ENCODE data around the gene INTS1.

INTS1 gene

DNA sequence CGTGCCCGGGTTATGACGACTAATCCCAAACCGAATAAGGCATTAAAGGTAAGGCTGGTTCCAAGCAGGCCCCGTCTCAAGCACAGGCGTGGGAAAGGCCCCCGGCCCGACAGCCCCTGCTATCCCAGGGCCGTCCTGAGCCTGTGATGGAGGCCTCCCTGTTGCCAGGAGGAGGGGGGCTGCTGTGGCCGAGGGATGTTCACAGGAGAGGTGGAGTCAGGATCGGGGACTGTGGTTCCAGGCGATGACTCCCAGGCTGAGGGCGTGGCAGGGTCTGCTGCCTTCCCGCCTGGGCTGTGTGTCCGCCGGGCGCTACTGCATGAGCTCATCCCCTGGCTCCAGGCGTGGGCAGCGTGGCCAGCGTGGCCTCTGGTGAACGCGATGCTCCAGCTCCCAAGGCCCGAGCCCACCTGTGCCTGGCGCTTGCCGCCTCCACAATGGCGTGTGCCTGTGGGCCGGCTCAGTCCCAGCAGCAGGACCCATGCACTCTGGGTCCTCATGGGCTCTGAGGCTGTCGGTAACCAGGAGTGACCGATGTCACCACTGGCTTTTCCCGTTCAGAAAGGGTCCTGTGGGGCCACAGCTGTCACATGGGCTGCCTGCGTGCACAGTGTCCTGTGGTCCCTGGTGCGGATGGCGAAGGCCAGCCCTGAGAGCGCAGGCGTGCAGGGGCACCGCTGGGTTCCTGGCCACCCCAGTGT lies 35.1 kb upstream of the INTS1 start:
- Histone ChIP-seq H3K18ac (ENCODE audit: low read length) (no peak overlapping the region), H3K23ac (ENCODE audit: low read length) (no peak overlapping the region), H3K79me1 (ENCODE audit: low read length) (no peaks in the 10 kb centered on the region), H4K8ac (ENCODE audit: low read depth, low read length) (no peak overlapping the region), H3K79me2 (ENCODE audit: control insufficient read depth, insufficient read depth, low read length) (peaks cover 2% of the 10 kb centered on the region), H3K4ac (ENCODE audit: low read depth, low read length) (no peak overlapping the region), H2BK5ac (ENCODE audit: low read length) (no peak overlapping the region), H4K5ac (ENCODE audit: low read length) (no peak overlapping the region), H3K27me3 (ENCODE audit: insufficient read depth, low read length, poor library complexity) (no peaks in the 10 kb centered on the region), H3K27ac (ENCODE audit: low read depth, low read length) (no peak overlapping the region), H3K36me3 (ENCODE audit: control insufficient read depth, insufficient read depth, low read length) (no peaks in the 10 kb centered on the region), H2BK15ac (replicated peaks; ENCODE audit: low read depth) (no peak overlapping the region), H2BK120ac (ENCODE audit: low read depth, low read length) (no peak overlapping the region), H3K4me2 (ENCODE audit: low read length) (no peak overlapping the region), H3K9ac (ENCODE audit: low read length) (no peak overlapping the region), H2AK5ac (ENCODE audit: low read length) (no peak overlapping the region), H3K56ac (ENCODE audit: low read length) (no peak overlapping the region), H3K4me1 (ENCODE audit: control insufficient read depth, low read depth, low read length) (peaks cover 3% of the 10 kb centered on the region), H3K4me3 (ENCODE audit: low read length) (no peak overlapping the region)
- WGBS (ENCODE audit: extremely low coverage, insufficient coverage, low lambda C conversion rate): no CpG with 5 or more reads among the region's 36 CpGs
- DNase-seq: no peak

DNA sequence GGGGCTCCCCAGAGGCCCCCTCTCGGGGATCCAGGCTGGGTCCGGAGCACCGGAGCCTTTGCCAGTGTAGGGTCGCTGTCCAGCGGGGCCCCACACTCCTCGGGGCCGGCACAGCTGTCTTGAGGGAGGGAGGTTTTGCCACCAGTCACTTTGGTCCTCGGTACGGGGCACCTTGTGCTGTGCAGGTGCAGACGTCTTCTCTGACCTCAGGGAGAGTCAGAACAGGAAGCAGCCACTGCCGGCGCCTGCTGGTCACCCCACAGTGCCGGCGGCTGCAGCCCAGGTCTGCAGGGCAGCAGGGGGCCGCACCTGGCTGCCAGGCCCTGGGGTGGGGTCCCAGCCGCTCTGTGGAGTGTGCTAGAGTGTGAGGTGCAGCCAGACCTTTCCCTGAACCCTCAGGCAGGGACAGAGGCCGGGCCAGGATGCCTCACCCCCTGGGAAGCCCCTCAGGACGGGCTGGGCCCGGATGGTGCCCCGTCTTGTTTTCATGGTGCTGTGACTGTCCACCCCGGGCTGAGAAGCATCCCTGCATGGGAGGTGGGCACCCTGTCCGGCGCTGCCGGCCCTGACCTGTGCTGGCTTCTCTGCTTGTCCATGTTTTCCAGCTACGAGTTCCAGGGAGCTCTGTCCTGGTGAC lies 34.5 kb upstream of the INTS1 start:
- no peak overlapping the region for H3K18ac ChIP-seq (ENCODE audit: low read length)
- peaks cover 2% of the 10 kb centered on the region for H3K79me2 ChIP-seq (ENCODE audit: control insufficient read depth, insufficient read depth, low read length)
- no peak overlapping the region for H4K8ac ChIP-seq (ENCODE audit: low read depth, low read length)
- no peak overlapping the region for H3K27ac ChIP-seq (ENCODE audit: low read depth, low read length)
- H2BK15ac ChIP-seq (replicated peaks; ENCODE audit: low read depth): no peak overlapping the region
- WGBS (ENCODE audit: extremely low coverage, insufficient coverage, low lambda C conversion rate): no CpG with 5 or more reads among the region's 25 CpGs
- H2BK5ac ChIP-seq (ENCODE audit: low read length): no peak overlapping the region
- no peak overlapping the region for H3K4me2 ChIP-seq (ENCODE audit: low read length)
- H3K36me3 ChIP-seq (ENCODE audit: control insufficient read depth, insufficient read depth, low read length): no peaks in the 10 kb centered on the region
- H3K23ac ChIP-seq (ENCODE audit: low read length): no peak overlapping the region
- H2BK120ac ChIP-seq (ENCODE audit: low read depth, low read length): no peak overlapping the region
- no peak overlapping the region for H3K4ac ChIP-seq (ENCODE audit: low read depth, low read length)
- H3K79me1 ChIP-seq (ENCODE audit: low read length): no peaks in the 10 kb centered on the region
- H4K5ac ChIP-seq (ENCODE audit: low read length): no peak overlapping the region
- no peaks in the 10 kb centered on the region for H3K27me3 ChIP-seq (ENCODE audit: insufficient read depth, low read length, poor library complexity)
- no peak overlapping the region for H3K9ac ChIP-seq (ENCODE audit: low read length)
- no peak overlapping the region for H2AK5ac ChIP-seq (ENCODE audit: low read length)
- peaks cover 3% of the 10 kb centered on the region for H3K4me1 ChIP-seq (ENCODE audit: control insufficient read depth, low read depth, low read length)
- no peak overlapping the region for H3K4me3 ChIP-seq (ENCODE audit: low read length)
- no peak overlapping the region for H3K56ac ChIP-seq (ENCODE audit: low read length)
- DNase-seq: no peak

GRCh38 chr7:1537535-1538412 lies 33.6 kb upstream of the INTS1 start:
- peak overlapping the region; percentile 28 for H3K4ac ChIP-seq (ENCODE audit: low read depth, low read length)
- peak overlapping the region; percentile 56 for H3K27ac ChIP-seq (ENCODE audit: low read depth, low read length)
- no peaks in the 10 kb centered on the region for H3K79me1 ChIP-seq (ENCODE audit: low read length)
- no peak overlapping the region for H3K4me2 ChIP-seq (ENCODE audit: low read length)
- no peaks in the 10 kb centered on the region for H3K36me3 ChIP-seq (ENCODE audit: control insufficient read depth, insufficient read depth, low read length)
- no peaks in the 10 kb centered on the region for H3K27me3 ChIP-seq (ENCODE audit: insufficient read depth, low read length, poor library complexity)
- no peak overlapping the region for H4K8ac ChIP-seq (ENCODE audit: low read depth, low read length)
- no CpG with 5 or more reads among the region's 56 CpGs for WGBS (ENCODE audit: extremely low coverage, insufficient coverage, low lambda C conversion rate)
- H3K18ac ChIP-seq (ENCODE audit: low read length): peak overlapping the region; percentile 22
- H4K5ac ChIP-seq (ENCODE audit: low read length): no peak overlapping the region
- peaks cover 7% of the 10 kb centered on the region for H3K79me2 ChIP-seq (ENCODE audit: control insufficient read depth, insufficient read depth, low read length)
- H2BK120ac ChIP-seq (ENCODE audit: low read depth, low read length): no peak overlapping the region
- no peak overlapping the region for H3K4me3 ChIP-seq (ENCODE audit: low read length)
- peak overlapping the region; percentile 47 for H3K9ac ChIP-seq (ENCODE audit: low read length)
- peak overlapping the region; percentile 73 for H3K56ac ChIP-seq (ENCODE audit: low read length)
- peak; percentile 92 for DNase-seq
- no peak overlapping the region for H2AK5ac ChIP-seq (ENCODE audit: low read length)
- H2BK15ac ChIP-seq (replicated peaks; ENCODE audit: low read depth): no peak overlapping the region
- peaks cover 5% of the 10 kb centered on the region for H3K4me1 ChIP-seq (ENCODE audit: control insufficient read depth, low read depth, low read length)
- H3K23ac ChIP-seq (ENCODE audit: low read length): peak overlapping the region; percentile 89
- no peak overlapping the region for H2BK5ac ChIP-seq (ENCODE audit: low read length)

- peak; percentile 95 for DNase-seq
- Histone ChIP-seq H3K36me3 (ENCODE audit: control insufficient read depth, insufficient read depth, low read length) (no peaks in the 10 kb centered on the region), H2AK5ac (ENCODE audit: low read length) (no peak overlapping the region), H3K4me2 (ENCODE audit: low read length) (no peak overlapping the region), H3K27me3 (ENCODE audit: insufficient read depth, low read length, poor library complexity) (no peaks in the 10 kb centered on the region), H2BK15ac (replicated peaks; ENCODE audit: low read depth) (no peak overlapping the region), H4K8ac (ENCODE audit: low read depth, low read length) (no peak overlapping the region), H2BK120ac (ENCODE audit: low read depth, low read length) (no peak overlapping the region), H3K56ac (ENCODE audit: low read length) (peak overlapping the region; percentile 73), H3K23ac (ENCODE audit: low read length) (peak overlapping the region; percentile 89), H2BK5ac (ENCODE audit: low read length) (no peak overlapping the region), H3K27ac (ENCODE audit: low read depth, low read length) (peak overlapping the region; percentile 56), H3K4me1 (ENCODE audit: control insufficient read depth, low read depth, low read length) (peaks cover 5% of the 10 kb centered on the region), H3K18ac (ENCODE audit: low read length) (peak overlapping the region; percentile 22), H3K79me2 (ENCODE audit: control insufficient read depth, insufficient read depth, low read length) (peaks cover 7% of the 10 kb centered on the region), H3K4me3 (ENCODE audit: low read length) (no peak overlapping the region), H4K5ac (ENCODE audit: low read length) (no peak overlapping the region), H3K4ac (ENCODE audit: low read depth, low read length) (no peak overlapping the region), H3K9ac (ENCODE audit: low read length) (peak overlapping the region; percentile 47), H3K79me1 (ENCODE audit: low read length) (no peaks in the 10 kb centered on the region)
- no CpG with 5 or more reads among the region's 52 CpGs for WGBS (ENCODE audit: extremely low coverage, insufficient coverage, low lambda C conversion rate)
Measured at GRCh38 chr7:1536743-1537534, 32.8 kb upstream of the INTS1 start.

GRCh38 chr7:1536455-1536742 lies 32.2 kb upstream of the INTS1 start:
- no peak overlapping the region for H2AK5ac ChIP-seq (ENCODE audit: low read length)
- H3K4ac ChIP-seq (ENCODE audit: low read depth, low read length): no peak overlapping the region
- no peak overlapping the region for H3K23ac ChIP-seq (ENCODE audit: low read length)
- H2BK120ac ChIP-seq (ENCODE audit: low read depth, low read length): no peak overlapping the region
- no peak overlapping the region for H3K27ac ChIP-seq (ENCODE audit: low read depth, low read length)
- no peak overlapping the region for H3K9ac ChIP-seq (ENCODE audit: low read length)
- peaks cover 8% of the 10 kb centered on the region for H3K79me2 ChIP-seq (ENCODE audit: control insufficient read depth, insufficient read depth, low read length)
- no peak overlapping the region for H3K4me2 ChIP-seq (ENCODE audit: low read length)
- no peak overlapping the region for H4K8ac ChIP-seq (ENCODE audit: low read depth, low read length)
- no peak overlapping the region for H3K4me3 ChIP-seq (ENCODE audit: low read length)
- H3K79me1 ChIP-seq (ENCODE audit: low read length): no peaks in the 10 kb centered on the region
- H4K5ac ChIP-seq (ENCODE audit: low read length): no peak overlapping the region
- no peaks in the 10 kb centered on the region for H3K36me3 ChIP-seq (ENCODE audit: control insufficient read depth, insufficient read depth, low read length)
- WGBS (ENCODE audit: extremely low coverage, insufficient coverage, low lambda C conversion rate): no CpG with 5 or more reads among the region's 7 CpGs
- H3K4me1 ChIP-seq (ENCODE audit: control insufficient read depth, low read depth, low read length): peaks cover 5% of the 10 kb centered on the region
- no peak overlapping the region for H3K56ac ChIP-seq (ENCODE audit: low read length)
- H2BK15ac ChIP-seq (replicated peaks; ENCODE audit: low read depth): no peak overlapping the region
- H3K18ac ChIP-seq (ENCODE audit: low read length): no peak overlapping the region
- DNase-seq: no peak
- H3K27me3 ChIP-seq (ENCODE audit: insufficient read depth, low read length, poor library complexity): no peaks in the 10 kb centered on the region
- no peak overlapping the region for H2BK5ac ChIP-seq (ENCODE audit: low read length)
